ENCODE results near the gene FNDC3A.
"Not testable (repeated sequence)": the region's sequence is repeated elsewhere in the genome, so short reads cannot be mapped to it uniquely, and the experiment has no call there.

FNDC3A gene

GRCh38 chr13:48976576-48977285, 1.0 kb downstream of the FNDC3A start:
- no peak for DNase-seq

- DNase-seq, result no peak
Observed at GRCh38 chr13:48977286-48977625, 1.5 kb downstream of the FNDC3A start.

- DNase-seq, result no peak
Observed at GRCh38 chr13:48977973-48978372, 2.3 kb downstream of the FNDC3A start.

GRCh38 chr13:48978942-48979601, 3.4 kb downstream of the FNDC3A start:
- no peak for DNase-seq

GRCh38 chr13:48979892-48980291, 4.2 kb downstream of the FNDC3A start:
- DNase-seq, result no peak

- no peak for DNase-seq
Observed at GRCh38 chr13:48983331-48983730, 7.6 kb downstream of the FNDC3A start.

GRCh38 chr13:48985756-48986155, 10.0 kb downstream of the FNDC3A start:
- no peak for DNase-seq

- no peak for DNase-seq
Observed at GRCh38 chr13:48990900-48991299, 15.2 kb downstream of the FNDC3A start.

GRCh38 chr13:48993150-48993549, 17.4 kb downstream of the FNDC3A start:
- DNase-seq, result no peak

GRCh38 chr13:48994706-48995105, 19.0 kb downstream of the FNDC3A start:
- no peak for DNase-seq

- no peak for DNase-seq
Observed at GRCh38 chr13:48998641-48999292, 23.1 kb downstream of the FNDC3A start.

GRCh38 chr13:49000247-49000646, 24.5 kb downstream of the FNDC3A start:
- no peak for DNase-seq

- not testable (repeated sequence) for DNase-seq
Observed at GRCh38 chr13:49018986-49019635, 43.4 kb downstream of the FNDC3A start.

GRCh38 chr13:49020328-49020727, 44.6 kb downstream of the FNDC3A start:
- DNase-seq, result no peak

GRCh38 chr13:49020940-49021553, 45.3 kb downstream of the FNDC3A start:
- DNase-seq, result no peak

- no peak for DNase-seq
Observed at GRCh38 chr13:49021953-49022352, 46.2 kb downstream of the FNDC3A start.

- no peak for DNase-seq
Observed at GRCh38 chr13:49022472-49023144, 46.9 kb downstream of the FNDC3A start.

GRCh38 chr13:49023431-49023830, 47.7 kb downstream of the FNDC3A start:
- no peak for DNase-seq

- DNase-seq, result no peak
Observed at GRCh38 chr13:49026851-49027250, 51.1 kb downstream of the FNDC3A start.

- no peak for DNase-seq
Observed at GRCh38 chr13:49029570-49029969, 53.9 kb downstream of the FNDC3A start.

- no peak for DNase-seq
Observed at GRCh38 chr13:49030213-49030612, 54.5 kb downstream of the FNDC3A start.

- no peak for DNase-seq
Observed at GRCh38 chr13:49040872-49041271, 65.2 kb downstream of the FNDC3A start.

- no peak for DNase-seq
Observed at GRCh38 chr13:49042476-49042875, 66.8 kb downstream of the FNDC3A start.
